GM21390 (cell line): Measurements from ENCODE around the gene CCL18.
"Not testable (repeated sequence)": the region's sequence is repeated elsewhere in the genome, so short reads cannot be mapped to it uniquely, and the experiment has no call there.

Experiments
- ATAC-seq: cut with Tn5 transposase; IDR thresholded peaks from one replicate; pipeline ENCODE4 v1.9.1; 2021; ENCODE audit not compliant: unreplicated experiment

Gene CCL18

GRCh38 chr17:36063786-36064541 lies at the start of gene CCL18:
Gene CCL18 (plus strand): TSS chr17:36064272. CDS start chr17:36064343, 71 bp downstream.
- ATAC-seq, result no peak

GRCh38 chr17:36014946-36015345 lies 49.1 kb upstream of the CCL18 start:
- no peak for ATAC-seq

GRCh38 chr17:36015895-36016294 lies 48.2 kb upstream of the CCL18 start:
- not testable (repeated sequence) for ATAC-seq

GRCh38 chr17:36016555-36016954 lies 47.5 kb upstream of the CCL18 start:
- ATAC-seq, result no peak

GRCh38 chr17:36017799-36018198 lies 46.3 kb upstream of the CCL18 start, which contains the start of gene CCL23:
Gene CCL23 (minus strand): TSS chr17:36017972. CDS start chr17:36017897, 75 bp downstream.
- no peak for ATAC-seq

GRCh38 chr17:36019423-36019822 lies 44.6 kb upstream of the CCL18 start:
- no peak for ATAC-seq

- no peak for ATAC-seq
These were observed 39.8 kb upstream of the CCL18 start for GRCh38 chr17:36024106-36024869.

GRCh38 chr17:36027761-36028160 lies 36.3 kb upstream of the CCL18 start:
- no peak for ATAC-seq

GRCh38 chr17:36030956-36031355 lies 33.1 kb upstream of the CCL18 start:
- no peak for ATAC-seq

- ATAC-seq, result no peak
These were observed 29.9 kb upstream of the CCL18 start for GRCh38 chr17:36034127-36034526.

- ATAC-seq, result no peak
These were observed 27.8 kb upstream of the CCL18 start for GRCh38 chr17:36036235-36036634.

GRCh38 chr17:36048066-36048465 lies 16.0 kb upstream of the CCL18 start:
- no peak for ATAC-seq

- no peak for ATAC-seq
These were observed 14.4 kb upstream of the CCL18 start for GRCh38 chr17:36049643-36050042.

- ATAC-seq, result no peak
These were observed 8.9 kb upstream of the CCL18 start for GRCh38 chr17:36055171-36055570.

- ATAC-seq, result no peak
These were observed 8.1 kb upstream of the CCL18 start for GRCh38 chr17:36055921-36056520.

- no peak for ATAC-seq
These were observed 6.2 kb upstream of the CCL18 start for GRCh38 chr17:36057911-36058310.

- ATAC-seq, result no peak
These were observed 4.7 kb upstream of the CCL18 start for GRCh38 chr17:36059406-36059805.

GRCh38 chr17:36060816-36061215 lies 3.3 kb upstream of the CCL18 start:
- no peak for ATAC-seq

GRCh38 chr17:36066365-36066985 lies 2.4 kb downstream of the CCL18 start:
- ATAC-seq, result no peak

- ATAC-seq, result no peak
These were observed 4.5 kb downstream of the CCL18 start for GRCh38 chr17:36068524-36068923.

- ATAC-seq, result no peak
These were observed 5.1 kb downstream of the CCL18 start for GRCh38 chr17:36069136-36069535.
